ENCODE data around the gene BMPER. TPM values are rescaled to one million over a fixed set of nuclear protein-coding genes. Genes with fewer than 3 reads are reported as not detected.

Gene BMPER
- total RNA-seq, 4 donors from 2014 or later = 3.1 to 6.1 (median 3.9) TPM

- TF ChIP-seq CTCF (IDR thresholded peaks at IDR 0.05; ENCODE audit: low read depth) = no peak
Observed at GRCh38 chr7:34086981-34087380, 181.6 kb downstream of the BMPER start.

GRCh38 chr7:34087892-34088891, 182.9 kb downstream of the BMPER start:
- TF ChIP-seq CTCF (IDR thresholded peaks at IDR 0.05; ENCODE audit: low read depth) = no peak

GRCh38 chr7:34090816-34091215, 185.5 kb downstream of the BMPER start:
- TF ChIP-seq CTCF (IDR thresholded peaks at IDR 0.05; ENCODE audit: low read depth) = no peak

- no peak for TF ChIP-seq CTCF (IDR thresholded peaks at IDR 0.05; ENCODE audit: low read depth)
Observed at GRCh38 chr7:34091321-34091917, 186.1 kb downstream of the BMPER start.

DNA sequence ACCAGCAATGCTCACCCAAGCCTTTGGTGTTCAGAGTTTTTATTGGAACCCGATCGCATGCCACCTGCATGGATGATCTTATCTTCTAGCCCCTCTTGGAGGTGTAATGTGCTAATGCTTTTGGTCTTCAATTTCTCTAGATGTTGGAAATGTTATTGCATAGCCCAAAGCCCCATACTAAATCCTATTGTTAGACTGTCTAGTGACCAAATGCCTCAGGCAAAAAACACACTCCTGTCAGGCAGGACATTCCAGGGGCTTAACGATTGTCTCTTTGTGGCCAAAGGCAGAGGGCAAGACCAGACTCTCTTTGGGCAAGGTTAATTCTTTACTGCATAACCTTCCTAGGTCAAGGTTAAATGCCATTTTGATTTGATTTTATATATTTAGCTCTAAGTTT, 187.9 kb downstream of the BMPER start:
- no peak for TF ChIP-seq CTCF (IDR thresholded peaks at IDR 0.05; ENCODE audit: low read depth)

DNA sequence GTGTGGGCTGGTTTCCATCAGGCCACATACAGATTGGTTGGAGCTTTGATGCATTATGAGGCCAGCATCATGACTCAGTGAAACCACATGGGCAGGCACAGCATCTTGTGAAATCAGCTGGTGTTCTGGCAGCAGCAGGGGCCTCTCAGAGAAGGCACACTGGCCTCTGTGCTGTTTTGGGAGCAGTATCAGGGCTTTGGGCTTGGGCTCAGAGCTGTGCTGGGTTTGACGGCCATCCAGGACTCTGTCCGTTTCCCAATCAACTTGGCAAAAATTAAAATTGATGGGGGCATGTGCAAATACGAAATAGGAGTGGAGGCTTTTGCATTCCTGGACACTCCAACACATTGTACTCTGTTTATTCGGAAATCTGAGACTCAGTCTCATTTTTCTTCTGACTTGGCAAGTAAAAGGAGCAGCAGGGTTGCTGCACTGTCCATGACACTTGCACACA, 190.9 kb downstream of the BMPER start:
- TF ChIP-seq CTCF (IDR thresholded peaks at IDR 0.05; ENCODE audit: low read depth) = no peak

DNA sequence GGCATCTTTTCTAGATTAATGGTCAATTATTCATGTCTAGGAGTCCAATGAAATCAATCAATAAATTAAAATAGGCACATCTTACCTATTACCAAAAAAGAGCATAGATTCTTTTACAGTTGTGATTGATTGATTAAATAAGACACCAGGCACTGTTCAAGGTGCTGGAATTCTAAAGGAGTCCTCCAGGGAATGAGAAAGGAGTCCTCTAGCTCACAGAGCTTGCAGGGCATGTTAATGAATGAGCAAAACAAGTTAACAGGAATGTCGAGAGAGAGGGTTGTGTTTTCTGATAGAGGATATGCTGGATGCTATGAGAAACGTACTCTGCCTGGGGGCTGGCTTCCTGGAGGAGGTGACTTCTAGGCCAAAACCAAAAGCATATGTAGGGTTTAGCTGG, 191.4 kb downstream of the BMPER start:
- no peak for TF ChIP-seq CTCF (IDR thresholded peaks at IDR 0.05; ENCODE audit: low read depth)

All from subcutaneous adipose tissue (tissue), 4 donors.